Stimulated activated CD4-positive, alpha-beta T cell treated with anti-CD3 and anti-CD28 coated beads, Interleukin-1b, Interleukin-23, amount 100 ng/mL, for 4 hours (primary cell): ENCODE measurements around the gene GJD4.

Experiments used
- DNase-seq, 2 donors: peaks; one replicate each; pipeline ENCODE4 v3.0.0-alpha.2; 2020; ENCODE audit warnings: low read depth in 2 of 2

GJD4 gene, protein sequence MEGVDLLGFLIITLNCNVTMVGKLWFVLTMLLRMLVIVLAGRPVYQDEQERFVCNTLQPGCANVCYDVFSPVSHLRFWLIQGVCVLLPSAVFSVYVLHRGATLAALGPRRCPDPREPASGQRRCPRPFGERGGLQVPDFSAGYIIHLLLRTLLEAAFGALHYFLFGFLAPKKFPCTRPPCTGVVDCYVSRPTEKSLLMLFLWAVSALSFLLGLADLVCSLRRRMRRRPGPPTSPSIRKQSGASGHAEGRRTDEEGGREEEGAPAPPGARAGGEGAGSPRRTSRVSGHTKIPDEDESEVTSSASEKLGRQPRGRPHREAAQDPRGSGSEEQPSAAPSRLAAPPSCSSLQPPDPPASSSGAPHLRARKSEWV

DNA sequence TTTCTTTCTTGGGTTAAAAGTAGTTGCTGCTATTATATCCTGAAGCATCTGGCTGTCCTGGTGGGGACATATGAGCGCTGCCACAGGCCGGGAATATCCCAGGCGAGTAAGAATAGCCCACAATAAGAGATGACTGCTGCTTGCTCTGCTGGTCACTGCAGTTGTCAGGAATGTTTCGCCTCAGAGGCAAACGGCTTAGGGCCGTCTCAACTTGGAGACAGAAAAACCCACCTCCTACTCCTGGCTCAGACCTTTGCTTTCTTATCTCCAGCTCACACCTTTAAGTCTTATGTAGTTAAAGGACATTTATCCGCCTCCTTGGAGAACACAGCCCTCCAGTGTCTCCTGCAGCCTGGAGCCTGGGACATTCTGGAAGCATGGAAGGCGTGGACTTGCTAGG is at the start of gene GJD4:
Gene GJD4 (plus strand): TSS at position 151 of the 400 bp plus-strand sequence. CDS start 227 bp downstream, at position 378.
- DNase-seq = no peak

DNA sequence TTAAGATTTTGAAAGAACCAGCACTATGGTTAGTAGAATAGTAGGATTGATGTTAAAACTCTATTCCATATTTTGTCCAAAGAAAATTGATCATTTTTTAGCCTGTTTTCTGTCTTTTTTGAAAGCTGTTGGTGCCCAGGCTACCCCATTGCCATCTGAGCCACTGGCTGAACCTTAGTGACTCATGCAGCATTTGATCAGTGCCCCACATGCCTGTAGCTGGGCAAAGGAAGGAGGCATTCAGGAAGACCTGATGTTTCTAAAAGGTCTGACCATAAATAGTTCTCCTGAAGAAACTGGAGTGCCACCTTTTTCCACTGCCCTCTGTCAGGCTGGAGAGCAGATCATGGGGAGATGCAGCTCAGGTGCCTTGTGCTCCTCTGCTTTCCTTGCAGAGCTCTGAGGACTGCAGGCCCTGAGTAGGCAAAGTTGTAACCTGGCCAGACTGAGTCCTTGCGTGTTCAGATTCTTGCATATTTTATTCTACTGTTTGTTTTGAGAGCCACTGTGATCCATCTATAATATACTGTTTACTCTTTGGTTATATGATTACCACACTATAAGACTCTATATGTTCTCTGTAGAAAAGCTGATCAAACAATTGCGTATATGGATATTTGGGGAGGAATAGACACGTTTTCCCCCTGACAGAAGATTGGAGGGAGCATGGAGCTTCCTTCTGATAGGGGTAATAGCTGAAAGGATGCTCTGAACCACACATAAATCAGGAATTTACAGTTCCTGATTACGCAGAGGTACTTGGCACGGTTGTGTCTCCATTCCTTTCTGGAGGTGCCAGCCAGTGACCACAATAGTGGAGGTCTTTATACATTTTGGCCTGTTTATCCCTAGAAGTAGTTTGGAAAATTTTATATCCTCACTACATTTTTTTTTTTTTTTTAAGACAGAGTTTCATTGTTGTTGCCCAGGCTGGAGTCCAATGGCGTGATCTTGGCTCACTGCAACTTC is 48.9 kb upstream of the GJD4 start:
- DNase-seq = no peak

DNA sequence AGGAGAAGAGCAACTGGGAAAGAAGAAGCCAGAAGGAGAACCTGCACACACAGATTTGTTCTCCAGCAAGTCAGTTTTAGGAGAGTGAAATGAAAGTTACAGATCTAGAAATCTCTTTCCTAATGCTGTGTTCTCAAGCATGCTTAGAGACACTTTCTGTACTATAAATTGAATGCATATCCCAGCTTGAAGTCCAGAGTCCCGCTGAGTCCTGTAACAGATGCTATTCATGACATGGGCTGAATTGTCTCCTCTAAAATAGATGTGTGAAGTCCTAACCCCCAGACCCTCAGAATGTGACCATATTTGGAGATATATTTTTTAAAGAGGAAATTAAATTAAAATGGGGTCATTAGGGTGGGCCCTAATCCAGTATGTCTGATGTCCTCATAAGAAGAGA is 46.9 kb upstream of the GJD4 start:
- DNase-seq = no peak

DNA sequence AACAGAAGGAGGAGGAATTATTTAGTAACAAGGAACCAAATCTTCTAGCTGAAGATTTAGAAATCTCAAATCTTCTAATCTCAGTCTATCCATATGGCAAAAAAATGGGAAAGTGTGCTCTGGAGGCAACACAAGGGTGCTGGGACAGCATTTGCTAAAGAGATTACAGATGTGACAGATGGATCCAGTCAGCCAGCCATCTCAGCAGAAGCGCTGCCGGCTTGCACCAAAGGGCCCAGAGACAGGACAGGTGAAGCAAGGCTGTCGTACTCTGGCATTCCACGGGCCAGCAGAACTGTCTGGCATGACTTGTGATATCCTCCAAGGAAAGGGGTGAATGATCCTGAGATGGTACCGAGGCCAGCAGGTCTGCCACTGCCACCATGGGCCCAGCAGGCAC is 45.7 kb upstream of the GJD4 start:
- no peak for DNase-seq

DNA sequence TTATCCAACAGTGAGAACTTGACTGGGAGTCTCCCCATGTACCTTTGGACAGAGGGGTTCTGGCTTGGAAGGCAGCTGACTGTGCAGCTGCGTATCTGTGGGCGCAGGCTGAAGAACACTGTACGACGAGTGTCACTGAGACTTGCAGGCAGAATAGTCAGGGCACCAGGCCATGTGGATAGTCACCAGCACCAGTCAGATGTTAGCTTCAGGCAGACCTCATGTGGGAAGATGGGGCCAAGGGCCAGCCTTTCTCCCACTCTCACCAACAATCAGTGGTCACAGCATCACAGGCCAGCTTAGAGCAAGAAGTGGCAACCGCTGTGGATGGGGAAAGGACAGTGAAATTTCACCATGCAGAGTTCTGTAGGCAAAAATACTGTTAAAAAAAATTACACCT is 43.4 kb upstream of the GJD4 start:
- no peak for DNase-seq

DNA sequence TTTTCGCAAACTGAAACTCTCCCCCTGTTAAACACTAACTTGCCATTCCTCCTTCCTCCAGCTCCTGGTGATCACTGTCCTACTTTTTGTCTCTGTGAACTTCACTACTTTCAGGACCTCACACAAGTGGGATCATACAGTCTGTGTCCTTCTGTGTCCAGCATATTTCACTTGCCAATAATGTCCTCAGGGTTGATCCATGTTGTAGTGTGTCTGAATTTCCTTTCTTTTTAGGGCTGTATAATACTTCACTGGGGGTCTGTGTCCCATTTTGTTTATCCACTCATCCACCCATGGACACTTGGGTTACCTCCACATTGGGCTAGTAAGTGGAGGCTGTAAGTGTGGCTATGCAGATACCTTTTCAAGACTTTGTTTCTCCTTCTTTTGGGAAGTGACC is 42.7 kb upstream of the GJD4 start:
- no peak for DNase-seq

DNA sequence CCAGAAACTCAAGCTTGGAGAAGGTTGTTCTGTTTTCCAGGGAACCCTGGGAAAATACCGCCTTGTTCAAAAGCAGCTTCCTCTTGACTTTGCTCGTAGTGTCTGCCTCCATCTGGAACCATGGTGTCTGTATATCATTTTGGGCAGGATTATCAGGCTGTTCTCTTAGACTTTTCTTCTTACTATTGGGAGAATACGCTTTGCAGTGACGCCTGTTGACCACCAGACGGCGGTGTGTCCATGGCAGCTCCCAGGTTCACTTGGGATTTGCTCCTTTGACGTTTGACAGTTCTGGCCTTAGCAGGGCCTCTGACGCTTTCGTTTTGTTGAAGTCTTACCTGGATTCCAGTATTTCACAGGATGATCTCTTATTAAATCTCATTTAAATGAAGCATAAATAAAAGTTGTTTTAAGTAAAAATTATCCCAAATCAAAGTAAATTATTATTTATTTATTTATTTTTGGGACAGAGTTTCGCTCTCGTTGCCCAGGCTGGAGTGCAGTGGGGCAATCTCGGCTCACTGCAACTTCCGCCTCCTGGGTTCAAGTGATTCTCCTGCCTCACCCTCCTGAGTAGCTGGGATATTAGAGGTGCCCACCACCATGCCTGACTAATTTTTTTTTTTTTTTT is 41.8 kb upstream of the GJD4 start:
- peak; percentile 18 to 21 for DNase-seq

DNA sequence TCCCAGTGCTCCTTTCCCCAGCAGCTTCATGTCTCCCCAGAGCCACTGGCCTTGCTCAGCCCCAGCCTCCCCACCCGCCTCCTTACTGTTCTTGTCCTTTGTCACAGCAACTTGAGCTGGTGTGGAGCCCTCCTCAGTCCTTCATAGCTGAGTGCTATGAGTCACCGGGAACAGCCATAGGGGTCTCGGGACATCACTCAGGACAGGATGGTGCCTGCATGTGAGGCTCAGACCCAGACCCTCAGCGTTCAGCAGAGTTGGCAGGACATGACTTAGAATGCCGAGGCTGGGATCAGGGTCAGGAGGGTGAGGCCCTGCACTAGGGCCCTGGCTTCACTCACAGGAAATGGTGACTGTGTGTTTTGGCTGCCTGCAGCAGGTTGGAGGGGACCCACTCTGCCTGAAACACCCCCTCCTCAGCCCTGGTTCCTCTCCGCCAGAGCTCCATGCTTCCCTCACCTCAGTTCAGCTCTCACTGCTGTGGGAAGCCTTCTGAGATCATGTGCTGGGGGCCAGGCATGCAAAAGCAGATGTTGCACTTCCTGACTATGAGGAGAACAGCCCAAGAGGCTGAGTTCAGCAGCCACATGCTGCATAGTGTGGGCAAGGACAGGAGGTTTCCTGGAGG is 40.7 kb upstream of the GJD4 start:
- no peak for DNase-seq

DNA sequence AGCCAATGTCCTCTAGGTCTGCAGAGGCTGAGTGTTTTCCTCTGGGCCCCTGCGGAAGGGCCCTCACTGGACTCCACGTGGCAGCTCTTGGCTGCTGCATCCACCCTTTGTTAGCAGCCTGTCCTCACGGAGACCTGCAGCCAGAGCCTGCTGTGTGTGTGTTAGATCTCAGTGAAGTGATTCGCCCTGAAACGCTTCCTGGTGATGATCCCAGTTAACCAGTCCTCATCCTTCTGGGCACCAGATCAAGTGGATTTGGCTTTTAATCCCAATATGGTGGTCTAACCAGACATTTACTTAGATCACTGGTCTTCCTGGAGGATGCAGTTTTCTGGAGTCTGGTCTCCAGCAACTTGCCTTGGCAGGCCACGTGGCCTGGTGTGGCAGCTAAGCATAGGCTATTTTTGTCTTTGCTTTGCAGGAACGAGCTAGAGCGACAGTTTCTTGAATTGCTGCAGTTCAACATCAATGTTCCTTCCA is 39.5 kb upstream of the GJD4 start:
- no peak for DNase-seq

DNA sequence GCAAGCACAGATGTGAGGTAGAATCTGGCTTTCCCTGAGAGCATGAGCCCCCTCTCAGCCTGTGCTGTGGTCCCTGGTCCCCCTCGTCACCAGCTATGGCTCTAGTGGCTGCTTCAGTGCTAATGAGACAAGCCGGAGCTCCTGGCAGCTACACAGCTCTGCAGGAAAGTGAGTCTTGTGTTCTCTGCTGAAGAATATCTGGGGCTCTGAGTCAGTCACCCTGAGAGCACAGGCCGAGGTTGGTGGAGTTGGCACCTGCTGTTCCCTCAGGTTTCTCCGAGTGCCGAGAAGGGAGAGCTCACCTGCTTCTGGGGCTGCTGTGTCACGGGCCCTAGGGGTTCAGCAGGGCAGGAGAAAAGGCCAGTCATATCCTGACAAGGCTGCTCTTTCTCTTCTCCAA is 37.2 kb upstream of the GJD4 start:
- no peak for DNase-seq

DNA sequence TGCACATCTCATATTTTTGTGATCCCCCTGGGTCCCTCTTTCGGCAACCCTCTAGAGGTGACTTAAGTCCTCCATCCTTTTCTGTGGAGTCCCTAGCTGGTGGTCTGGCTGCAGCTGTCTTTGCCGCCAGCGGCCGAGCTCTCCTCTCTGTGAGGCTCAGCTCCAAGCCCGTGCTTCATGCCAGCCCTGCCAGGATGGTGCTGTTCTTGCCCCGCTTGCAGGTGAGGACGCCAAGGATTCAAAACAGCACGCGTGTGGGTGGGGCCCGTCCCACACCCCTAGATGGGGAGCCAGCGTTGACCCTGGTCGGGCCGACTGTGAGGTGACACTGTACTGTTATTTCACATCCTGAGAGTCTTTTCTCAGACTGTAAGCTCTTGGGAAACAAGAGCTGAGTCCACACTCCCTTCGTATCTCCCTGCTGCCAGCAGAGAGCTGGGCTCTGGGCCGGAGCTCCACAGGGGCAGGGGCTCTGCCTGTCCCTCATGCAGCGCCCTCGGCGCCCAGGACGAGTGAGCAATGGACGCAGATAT is 36.6 kb upstream of the GJD4 start:
- DNase-seq = no peak

DNA sequence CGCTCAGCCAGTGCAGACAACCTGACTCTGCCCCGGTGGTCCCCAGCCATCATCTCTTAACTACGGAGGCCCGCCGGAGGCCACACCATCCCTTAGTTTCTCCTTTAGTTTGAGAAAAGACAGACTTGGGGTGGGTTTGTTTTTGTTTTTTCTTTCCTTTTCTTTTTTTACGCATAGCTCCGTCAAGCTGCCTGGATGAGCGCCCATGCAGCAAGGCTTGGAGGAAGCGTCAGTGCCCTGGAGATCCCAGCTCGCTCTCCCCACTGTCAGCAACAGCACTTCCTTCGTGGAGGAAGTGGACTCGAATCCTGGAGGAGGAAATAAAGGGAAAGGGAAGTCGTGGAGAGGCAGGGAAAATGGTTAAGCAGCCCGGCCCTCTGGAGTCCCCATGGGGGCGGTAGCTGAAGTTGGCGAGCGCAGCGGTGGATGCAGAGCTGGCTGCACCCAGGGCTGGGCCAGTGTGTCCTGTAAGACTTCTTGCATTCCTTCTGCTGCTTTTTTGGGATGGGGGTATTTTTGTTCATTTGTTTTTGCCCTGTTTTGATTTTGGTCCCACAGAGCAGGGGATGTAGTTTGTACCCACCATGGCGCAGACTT is 35.9 kb upstream of the GJD4 start:
- no peak for DNase-seq

DNA sequence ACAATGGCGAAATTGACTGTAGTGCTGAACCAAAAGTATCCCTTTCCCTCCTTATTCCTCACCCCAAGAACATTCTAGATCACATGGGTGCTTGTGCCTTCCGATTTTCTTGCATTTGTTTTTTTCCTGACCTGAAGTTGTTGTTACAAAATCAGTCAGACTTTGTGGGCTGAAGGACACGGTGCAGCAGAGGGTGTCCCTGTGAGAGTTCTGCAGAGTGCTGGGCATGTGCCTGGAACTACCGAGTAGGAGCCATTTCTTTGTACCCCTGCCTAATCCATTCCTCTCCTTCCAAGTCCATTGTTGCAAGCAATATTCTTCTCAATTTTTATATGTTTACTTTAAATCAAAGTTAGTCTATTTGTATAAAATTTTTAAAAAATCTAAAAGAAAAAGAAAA is 35.3 kb upstream of the GJD4 start:
- no peak for DNase-seq

DNA sequence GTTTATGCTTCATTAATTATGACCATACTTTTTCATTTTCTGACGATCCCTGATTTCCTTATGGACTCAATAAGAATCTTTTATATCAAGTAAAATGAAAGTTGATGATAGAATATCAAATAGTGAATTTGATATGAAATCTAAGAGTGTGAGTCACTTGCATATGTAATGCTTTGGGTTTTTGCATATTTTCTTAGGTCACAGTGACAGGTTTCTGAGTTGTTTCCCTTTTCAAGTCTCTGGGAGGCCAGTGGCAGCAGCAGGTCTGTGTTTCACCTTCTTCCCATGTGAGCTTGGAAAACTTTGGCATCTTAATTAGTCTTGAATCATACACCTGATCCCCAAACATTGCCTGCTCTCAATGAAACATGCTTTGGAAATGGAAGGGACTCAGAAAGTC is 34.7 kb upstream of the GJD4 start:
- DNase-seq = no peak

DNA sequence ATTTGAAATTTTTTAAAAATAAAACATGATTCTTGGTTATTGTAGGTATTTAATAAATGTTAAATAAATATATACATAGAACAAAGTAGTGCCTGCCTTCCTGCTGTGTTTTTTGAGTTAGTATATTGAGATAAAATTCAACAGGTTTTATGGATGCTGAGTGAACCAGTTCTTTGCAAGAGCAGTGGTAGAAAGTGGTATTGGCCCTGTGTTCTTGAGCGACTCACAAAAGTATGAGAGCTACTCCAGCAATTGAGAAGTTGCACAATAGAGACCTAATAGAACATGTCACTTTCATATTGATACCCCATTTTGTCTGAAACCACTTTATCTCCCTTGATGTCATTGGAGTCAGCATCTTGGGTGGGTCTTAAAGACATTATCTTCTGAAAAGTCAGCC is 32.6 kb upstream of the GJD4 start:
- no peak for DNase-seq

DNA sequence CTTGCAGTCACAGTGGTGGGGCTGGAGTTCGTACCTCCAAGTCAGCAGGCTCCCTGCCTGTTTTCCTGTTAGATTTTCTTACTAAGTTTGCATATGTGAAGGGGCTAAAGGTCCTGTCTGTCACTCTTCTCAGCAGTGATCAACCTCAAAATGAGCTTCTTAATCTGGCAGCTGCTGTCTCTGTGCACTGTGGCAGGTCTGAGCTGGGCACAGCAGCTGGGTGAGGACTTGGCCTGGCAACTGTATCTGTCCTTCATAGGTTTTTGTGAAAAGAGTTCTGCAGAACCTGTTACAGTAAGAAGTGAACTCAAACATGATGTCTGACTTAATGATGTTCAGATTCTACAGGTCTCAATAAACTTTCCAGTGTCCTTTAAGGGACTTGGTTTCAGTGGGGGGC is 31.3 kb upstream of the GJD4 start:
- DNase-seq = no peak

DNA sequence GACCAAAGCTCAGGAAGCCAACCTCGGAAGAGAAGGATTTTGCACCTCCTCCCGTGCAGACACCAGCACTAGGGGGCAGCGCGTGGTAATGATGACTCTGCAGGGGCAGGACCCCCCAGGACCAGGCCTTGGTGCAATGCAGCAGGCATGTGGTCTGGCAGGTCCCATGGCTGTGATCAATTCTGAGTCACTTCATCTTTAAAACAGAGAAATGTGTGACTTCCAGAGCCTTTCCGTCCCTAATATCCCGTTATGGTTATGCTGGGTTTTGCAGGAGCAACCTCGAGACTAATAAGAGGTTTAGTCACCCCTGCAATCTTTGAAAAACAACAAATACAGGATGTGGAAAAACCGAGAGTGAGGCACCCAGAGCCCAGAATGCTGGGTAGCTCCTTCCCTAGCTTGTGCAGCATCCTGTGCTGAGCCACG is 30.2 kb upstream of the GJD4 start:
- DNase-seq = no peak

DNA sequence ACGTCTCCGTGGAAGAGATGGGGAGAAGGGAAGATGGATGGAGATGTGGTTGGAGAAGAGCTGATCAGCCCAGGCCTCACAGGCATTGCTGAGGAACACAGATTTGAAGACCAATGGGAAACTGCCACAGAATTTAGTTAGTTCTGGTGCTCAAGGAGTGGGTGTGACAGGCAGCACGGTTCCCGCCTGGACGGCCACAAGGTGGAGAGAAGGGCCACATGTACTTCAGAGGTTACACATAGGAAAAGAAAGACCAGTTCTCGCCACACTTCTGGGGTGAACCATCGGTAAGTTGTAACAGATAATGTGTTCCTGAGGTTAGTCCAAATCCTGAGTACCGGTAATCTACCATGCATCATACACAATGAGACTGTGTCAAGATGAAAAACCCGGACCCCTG is 29.5 kb upstream of the GJD4 start:
- no peak for DNase-seq

DNA sequence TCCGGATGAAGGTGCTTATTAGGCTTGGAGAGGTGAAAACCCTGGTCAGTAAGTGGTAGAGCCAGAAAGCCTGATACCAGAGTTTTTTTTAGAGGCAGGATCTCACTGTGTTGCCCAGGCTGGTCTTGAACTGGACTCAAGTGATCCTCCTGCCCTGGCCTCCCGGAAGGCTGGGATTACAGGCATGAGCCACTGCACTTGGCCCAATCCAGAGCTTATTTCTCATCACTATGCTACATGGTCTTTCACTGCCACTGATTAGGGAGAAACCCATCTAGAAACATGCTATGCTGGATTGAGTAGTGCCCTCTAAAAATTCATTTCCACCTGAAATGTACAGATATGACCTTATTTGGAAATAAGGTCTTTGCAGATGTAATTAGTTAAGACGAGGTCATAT is 28.4 kb upstream of the GJD4 start:
- DNase-seq = no peak

DNA sequence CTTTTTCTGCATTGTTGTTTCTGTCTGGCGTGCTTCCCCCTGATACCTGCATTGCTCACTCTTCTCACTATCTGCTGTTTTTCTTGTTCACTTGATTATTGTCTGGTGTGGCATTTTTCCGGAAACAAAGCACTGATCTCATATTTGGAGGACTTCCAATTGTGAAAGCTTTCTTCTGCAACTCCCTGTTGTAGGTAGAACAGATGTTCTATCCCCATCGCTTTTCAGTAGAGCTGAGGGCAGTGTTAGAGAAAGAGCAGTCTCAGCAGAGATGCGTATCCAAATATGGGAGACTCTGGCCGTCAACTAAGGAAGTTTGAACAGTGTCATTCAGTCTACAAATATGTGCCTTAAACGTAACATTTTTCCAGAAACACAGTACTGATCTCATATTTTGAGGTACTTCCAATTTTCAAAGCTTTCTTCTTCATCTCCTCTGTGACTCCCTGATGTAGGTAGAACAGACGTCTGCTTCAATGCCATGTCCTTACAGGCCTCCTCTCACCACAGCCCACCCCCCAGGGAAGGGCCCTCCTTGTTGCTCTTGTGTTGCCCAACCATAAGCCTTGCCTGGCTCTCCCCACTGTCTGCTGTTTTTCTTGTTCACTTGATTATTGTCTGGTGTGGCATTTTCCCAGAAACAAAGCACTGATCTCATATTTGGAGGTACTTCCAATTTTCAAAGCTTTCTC is 27.1 kb upstream of the GJD4 start:
- no peak for DNase-seq

DNA sequence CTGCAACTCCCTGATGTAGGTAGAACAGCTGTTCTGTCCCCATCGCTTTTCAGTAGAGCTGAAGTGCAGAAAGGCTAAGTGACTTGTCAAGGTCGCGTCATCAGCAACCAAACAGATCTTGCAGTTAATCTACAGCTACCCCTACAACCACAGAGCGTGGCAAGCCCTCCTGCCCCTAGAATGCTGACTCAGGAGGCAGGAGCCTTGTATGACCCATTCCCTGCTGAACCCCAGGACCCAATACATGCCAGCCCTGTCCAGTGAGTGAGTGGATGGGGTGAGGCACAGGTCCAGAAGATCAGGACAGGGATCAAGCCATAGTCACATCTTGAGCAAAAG is 26.6 kb upstream of the GJD4 start:
- no peak for DNase-seq
